Trophoblast cell (in vitro differentiated cells and primary cell): ENCODE measurements around the gene ARFIP1.
"Not testable (repeated sequence)": the region's sequence is repeated elsewhere in the genome, so short reads cannot be mapped to it uniquely, and the experiment has no call there.

Experiments used
- DNase-seq, 2 donors: peaks; one replicate each; pipeline ENCODE4 v3.0.0-alpha.2; 2016
- H2AFZ ChIP-seq: 2 replicates; pipeline ENCODE4 v1.6.1; 2013; ENCODE audit warnings: low read length, moderate library complexity, mild to moderate bottlenecking; ENCODE audit not compliant: insufficient read depth, poor library complexity
- H2AK5ac ChIP-seq: 2 replicates; pipeline ENCODE4 v1.6.1; 2013; ENCODE audit warnings: mild to moderate bottlenecking, low read length
- H2BK120ac ChIP-seq: 2 replicates; pipeline ENCODE4 v1.6.1; 2013; ENCODE audit warnings: low read length, mild to moderate bottlenecking, moderate library complexity; ENCODE audit not compliant: insufficient read depth, poor library complexity
- H2BK12ac ChIP-seq: 2 replicates; pipeline ENCODE4 v1.6.1; 2013; ENCODE audit warnings: mild to moderate bottlenecking, low read length, moderate library complexity
- H2BK5ac ChIP-seq: 2 replicates; pipeline ENCODE4 v1.6.1; 2013; ENCODE audit warnings: low read length, low read depth, moderate library complexity, mild to moderate bottlenecking; ENCODE audit not compliant: poor library complexity
- H3K14ac ChIP-seq: 2 replicates; pipeline ENCODE4 v1.6.1; 2013; ENCODE audit warnings: mild to moderate bottlenecking, low read length
- H3K18ac ChIP-seq: 2 replicates; pipeline ENCODE4 v1.6.1; 2013; ENCODE audit warnings: mild to moderate bottlenecking, low read length
- H3K23ac ChIP-seq: 2 replicates; pipeline ENCODE4 v1.6.1; 2013; ENCODE audit warnings: low read length
- H3K27ac ChIP-seq: 2 replicates; pipeline ENCODE4 v1.5.1; 2013; ENCODE audit warnings: low read depth, mild to moderate bottlenecking, inconsistent platforms, low read length, moderate library complexity
- H3K27me3 ChIP-seq: 2 replicates; pipeline ENCODE4 v1.6.1; 2013; ENCODE audit warnings: inconsistent platforms, mild to moderate bottlenecking, low read length, moderate library complexity; ENCODE audit not compliant: insufficient read depth
- H3K36me3 ChIP-seq, 2 experiments: 1 replicate in 1 of 2; 2 replicates in 1 of 2; pipeline ENCODE4 v1.6.1; 2013; ENCODE audit warnings: low read length in 2 of 2, mild to moderate bottlenecking in 2 of 2, moderate library complexity in 1 of 2; ENCODE audit not compliant: insufficient read depth in 2 of 2, control insufficient read depth in 1 of 2
- H3K4ac ChIP-seq: 2 replicates; pipeline ENCODE4 v1.6.1; 2013; ENCODE audit warnings: low read depth, mild to moderate bottlenecking, low read length, moderate library complexity
- H3K4me1 ChIP-seq, 2 experiments: 1 replicate in 1 of 2; 2 replicates in 1 of 2; pipeline ENCODE4 v1.6.1; 2013; ENCODE audit warnings: low read length in 2 of 2, mild to moderate bottlenecking in 2 of 2, moderate library complexity in 1 of 2; ENCODE audit not compliant: insufficient read depth in 2 of 2, control insufficient read depth in 1 of 2
- H3K4me2 ChIP-seq: 2 replicates; pipeline ENCODE4 v1.6.1; 2013; ENCODE audit warnings: inconsistent platforms, mild to moderate bottlenecking, low read length, moderate library complexity
- H3K4me3 ChIP-seq: 2 replicates; pipeline ENCODE4 v1.5.1; 2013; ENCODE audit warnings: mild to moderate bottlenecking, low read depth, low read length, inconsistent platforms
- H3K79me1 ChIP-seq: one replicate; pipeline ENCODE4 v1.6.1; 2013; ENCODE audit warnings: low read length
- H3K79me2 ChIP-seq: 2 replicates; pipeline ENCODE4 v1.6.1; 2013; ENCODE audit warnings: low read length, mild to moderate bottlenecking; ENCODE audit not compliant: control insufficient read depth, insufficient read depth, poor library complexity
- H3K9ac ChIP-seq: 2 replicates; pipeline ENCODE4 v1.6.1; 2013; ENCODE audit warnings: mild to moderate bottlenecking, low read length
- H3K9me3 ChIP-seq: 2 replicates; pipeline ENCODE4 v1.6.1; 2013; ENCODE audit warnings: low read depth, mild to moderate bottlenecking, control low read depth, inconsistent platforms, low read length; ENCODE audit not compliant: insufficient read depth
- H4K12ac ChIP-seq: 2 replicates; pipeline ENCODE4 v1.6.1; 2013; ENCODE audit warnings: low read depth, mild to moderate bottlenecking, low read length, moderate library complexity
- H4K8ac ChIP-seq: 2 replicates; pipeline ENCODE4 v1.6.1; 2013; ENCODE audit warnings: low read depth, mild to moderate bottlenecking, low read length, moderate library complexity
- H4K91ac ChIP-seq: one replicate; pipeline ENCODE4 v1.6.1; 2013; ENCODE audit warnings: low read depth, mild to moderate bottlenecking, low read length, moderate library complexity
- WGBS: extraction: QIAGEN DNeasy Blood & Tissue Kit; methylation state at CpG from one replicate; pipeline ENCODE4 v1.1.7; 2013; ENCODE audit warnings: missing lambda C conversion rate; ENCODE audit not compliant: insufficient read length, insufficient coverage; ENCODE audit errors: extremely low coverage; 5-methylcytosine and 5-hydroxymethylcytosine counted together

The ARFIP1 gene

GRCh38 chr4:152839729-152840128 lies 60.0 kb downstream of the ARFIP1 start:
- not testable (repeated sequence) for H3K79me2 ChIP-seq, H3K23ac ChIP-seq, H3K36me3 ChIP-seq, H4K12ac ChIP-seq, H3K4me1 ChIP-seq, H4K91ac ChIP-seq, H2AK5ac ChIP-seq, H3K14ac ChIP-seq, H2BK120ac ChIP-seq, H3K27me3 ChIP-seq, H2AFZ ChIP-seq, H3K9me3 ChIP-seq, H2BK5ac ChIP-seq, H4K8ac ChIP-seq, H2BK12ac ChIP-seq, H3K79me1 ChIP-seq, H3K4ac ChIP-seq, H3K4me3 ChIP-seq, H3K27ac ChIP-seq, DNase-seq, H3K9ac ChIP-seq, H3K18ac ChIP-seq, H3K4me2 ChIP-seq
- WGBS = no CpG with 5 or more reads among the region's 1 CpG

- Histone ChIP-seq H4K8ac (peak overlapping the region; percentile 43), H3K4ac (no peak overlapping the region), H2BK5ac (no peak overlapping the region), H3K18ac (no peak overlapping the region), H2AK5ac (no peak overlapping the region), H3K14ac (no peak overlapping the region), H3K4me2 (no peak overlapping the region), H3K36me3 (no peaks in the 10 kb centered on the region), H2BK120ac (peak overlapping the region; percentile 11), H3K9ac (no peak overlapping the region), H3K23ac (no peak overlapping the region), H4K91ac (peak overlapping the region; percentile 43), H3K27me3 (no peaks in the 10 kb centered on the region), H3K79me1 (peaks cover 5% of the 10 kb centered on the region), H3K79me2 (no peaks in the 10 kb centered on the region), H2AFZ (no peak overlapping the region), H4K12ac (peak overlapping the region; percentile 36), H3K4me1 (peaks cover 5 to 9% of the 10 kb centered on the region in 2 experiments), H3K27ac (no peak overlapping the region), H3K9me3 (peaks cover 3% of the 10 kb centered on the region), H2BK12ac (no peak overlapping the region), H3K4me3 (no peak overlapping the region)
- no CpG with 5 or more reads among the region's 11 CpGs for WGBS
- DNase-seq = no peak
Observed at GRCh38 chr4:152843481-152844090, 63.8 kb downstream of the ARFIP1 start.

GRCh38 chr4:152847376-152847775 lies 67.6 kb downstream of the ARFIP1 start:
- Histone ChIP-seq H3K4me2 (no peak overlapping the region), H3K4me3 (no peak overlapping the region), H3K4ac (no peak overlapping the region), H2AK5ac (no peak overlapping the region), H3K79me2 (no peaks in the 10 kb centered on the region), H3K23ac (no peak overlapping the region), H2BK12ac (no peak overlapping the region), H4K12ac (no peak overlapping the region), H3K4me1 (peaks cover 5 to 13% of the 10 kb centered on the region in 2 experiments), H2BK120ac (no peak overlapping the region), H2AFZ (no peak overlapping the region), H3K36me3 (no peaks in the 10 kb centered on the region), H3K27me3 (no peaks in the 10 kb centered on the region), H3K9me3 (no peaks in the 10 kb centered on the region), H2BK5ac (no peak overlapping the region), H3K9ac (no peak overlapping the region), H3K18ac (peak overlapping the region; percentile 78), H4K91ac (no peak overlapping the region), H3K79me1 (peaks cover 7% of the 10 kb centered on the region), H3K27ac (no peak overlapping the region), H3K14ac (no peak overlapping the region), H4K8ac (no peak overlapping the region)
- WGBS = no CpG with 5 or more reads among the region's 1 CpG
- DNase-seq = no peak

DNA sequence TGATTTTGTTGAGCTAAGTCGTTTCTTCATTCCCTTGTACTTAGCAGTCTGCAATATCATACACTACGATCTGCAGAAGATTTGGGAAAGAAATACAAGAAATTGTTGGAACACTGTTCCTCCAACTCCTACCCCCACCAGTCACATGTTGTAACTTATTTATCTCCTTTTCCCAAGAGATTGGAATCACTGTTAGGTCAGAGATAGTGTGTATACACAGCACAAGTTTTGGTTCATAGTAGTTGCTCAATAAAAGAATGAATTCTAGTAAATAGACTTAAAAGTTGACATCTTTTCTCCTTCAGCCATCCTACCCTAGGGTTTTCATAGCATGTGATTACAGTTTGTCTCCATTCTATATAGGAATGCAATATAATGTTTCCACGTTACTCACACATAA lies 68.8 kb downstream of the ARFIP1 start:
- Histone ChIP-seq H4K12ac (no peak overlapping the region), H2BK120ac (no peak overlapping the region), H3K79me1 (peaks cover 7% of the 10 kb centered on the region), H3K27me3 (no peaks in the 10 kb centered on the region), H2BK12ac (no peak overlapping the region), H3K9me3 (no peaks in the 10 kb centered on the region), H3K36me3 (no peaks in the 10 kb centered on the region), H3K14ac (no peak overlapping the region), H3K9ac (no peak overlapping the region), H3K23ac (no peak overlapping the region), H3K4me2 (no peak overlapping the region), H2BK5ac (no peak overlapping the region), H3K18ac (no peak overlapping the region), H4K8ac (no peak overlapping the region), H4K91ac (no peak overlapping the region), H2AFZ (no peak overlapping the region), H3K4me3 (no peak overlapping the region), H3K4me1 (peaks cover 3 to 9% of the 10 kb centered on the region in 2 experiments), H3K4ac (no peak overlapping the region), H3K79me2 (no peaks in the 10 kb centered on the region), H2AK5ac (no peak overlapping the region), H3K27ac (no peak overlapping the region)
- WGBS = no CpG with 5 or more reads among the region's 3 CpGs
- peak in 1 of 2 donors; percentile 61 for DNase-seq
